ENCODE measurements around the gene TRIM14.

GRCh38 chr9:98132806-98133631 lies 14.0 kb upstream of the TRIM14 start:
- no peak for TF ChIP-seq ELF4 (IDR thresholded peaks at IDR 0.05)
- no peak for TF ChIP-seq FOXA1 (IDR thresholded peaks at IDR 0.05)
- TF ChIP-seq FOXM1 (IDR thresholded peaks at IDR 0.05; ENCODE audit: borderline replicate concordance): no peak
- TF ChIP-seq FOXK2 (IDR thresholded peaks at IDR 0.05): no peak
- TF ChIP-seq SP1 (IDR thresholded peaks at IDR 0.05): no peak
- TF ChIP-seq CTBP1 (IDR thresholded peaks at IDR 0.05; ENCODE audit: borderline replicate concordance): no peak
- TF ChIP-seq ARNT (IDR thresholded peaks at IDR 0.05): no peak
- no peak for TF ChIP-seq LEF1 (IDR thresholded peaks at IDR 0.05; ENCODE audit: borderline replicate concordance)
- no peak for TF ChIP-seq NFRKB (IDR thresholded peaks at IDR 0.05)
- TF ChIP-seq TARDBP (IDR thresholded peaks at IDR 0.05): no peak
- no peak for TF ChIP-seq HDGF (IDR thresholded peaks at IDR 0.05; ENCODE audit: borderline replicate concordance)

All from HEK293T (cell line).